Raji (cell line): ENCODE data around the gene CYP4F22.

Experiments used
- POLR2A ChIP-seq: IDR thresholded peaks from 2 replicates; pipeline ENCODE4 v1.6.1; 2011; ENCODE audit warnings: low read depth, low read length, control low read depth; ENCODE audit not compliant: insufficient read depth

CYP4F22 gene

GRCh38 chr19:15576526-15577156 is 68.3 kb downstream of the CYP4F22 start:
- no peak for TF ChIP-seq POLR2A

DNA sequence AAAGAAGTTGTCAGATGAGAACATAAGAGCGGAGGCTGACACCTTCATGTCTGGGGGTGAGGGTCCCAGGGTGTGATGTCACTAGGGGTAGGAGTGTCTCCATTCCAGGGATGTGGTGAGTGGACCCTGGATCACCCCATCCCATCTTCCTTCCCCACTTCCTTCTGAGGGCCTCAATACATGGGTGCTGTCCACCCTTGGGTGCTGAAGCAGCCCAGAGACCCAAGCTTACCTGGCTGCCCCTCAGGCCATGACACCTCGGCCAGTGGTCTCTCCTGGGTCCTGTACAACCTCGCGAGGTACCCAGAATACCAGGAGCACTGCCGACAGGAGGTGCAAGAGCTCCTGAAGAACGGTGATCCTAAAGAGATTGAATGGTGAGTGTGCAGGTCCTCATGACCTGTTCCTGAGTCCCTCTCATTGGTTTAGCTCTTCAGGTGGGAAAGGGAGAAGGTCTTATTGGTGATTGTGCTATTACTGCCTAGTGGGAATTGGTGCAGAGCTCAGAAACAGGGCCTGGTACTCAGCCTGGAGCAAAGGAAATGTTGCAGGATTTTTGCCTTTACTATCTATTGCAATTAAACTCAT is 69.0 kb downstream of the CYP4F22 start:
- TF ChIP-seq POLR2A: no peak

DNA sequence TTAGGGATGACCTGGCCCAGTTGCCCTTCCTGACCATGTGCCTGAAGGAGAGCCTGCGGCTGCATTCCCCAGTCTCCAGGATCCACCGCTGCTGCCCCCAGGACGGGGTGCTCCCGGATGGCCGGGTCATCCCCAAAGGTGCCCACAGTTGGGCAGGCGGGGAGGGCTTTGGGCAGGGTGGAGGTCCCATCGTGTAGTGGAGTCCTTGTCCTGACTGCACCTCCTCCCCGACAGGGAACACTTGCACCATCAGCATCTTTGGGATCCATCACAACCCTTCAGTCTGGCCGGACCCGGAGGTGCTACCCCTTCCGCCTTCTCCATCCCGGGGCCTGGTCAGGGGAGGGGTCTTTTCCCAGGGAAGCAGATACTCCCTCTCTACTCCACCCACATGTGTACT is 75.0 kb downstream of the CYP4F22 start:
- TF ChIP-seq POLR2A: no peak

DNA sequence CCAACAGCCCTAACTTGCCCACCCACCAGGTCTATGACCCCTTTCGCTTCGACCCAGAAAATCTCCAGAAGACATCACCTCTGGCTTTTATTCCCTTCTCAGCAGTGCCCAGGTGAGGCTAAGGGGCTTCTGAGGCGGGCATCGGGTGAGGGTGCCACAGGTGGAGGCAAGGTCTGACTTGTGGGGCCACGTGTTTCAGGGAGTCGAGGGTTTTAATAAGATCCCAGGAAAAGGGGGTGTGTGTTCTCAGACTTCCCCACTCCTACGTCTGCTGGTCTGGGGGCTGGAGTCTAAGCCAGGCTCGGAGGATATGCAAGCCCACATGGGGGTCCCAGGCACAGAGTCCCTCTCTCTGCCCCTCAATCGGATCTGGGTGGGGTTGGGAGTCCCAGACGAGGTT is 75.8 kb downstream of the CYP4F22 start:
- no peak for TF ChIP-seq POLR2A

DNA sequence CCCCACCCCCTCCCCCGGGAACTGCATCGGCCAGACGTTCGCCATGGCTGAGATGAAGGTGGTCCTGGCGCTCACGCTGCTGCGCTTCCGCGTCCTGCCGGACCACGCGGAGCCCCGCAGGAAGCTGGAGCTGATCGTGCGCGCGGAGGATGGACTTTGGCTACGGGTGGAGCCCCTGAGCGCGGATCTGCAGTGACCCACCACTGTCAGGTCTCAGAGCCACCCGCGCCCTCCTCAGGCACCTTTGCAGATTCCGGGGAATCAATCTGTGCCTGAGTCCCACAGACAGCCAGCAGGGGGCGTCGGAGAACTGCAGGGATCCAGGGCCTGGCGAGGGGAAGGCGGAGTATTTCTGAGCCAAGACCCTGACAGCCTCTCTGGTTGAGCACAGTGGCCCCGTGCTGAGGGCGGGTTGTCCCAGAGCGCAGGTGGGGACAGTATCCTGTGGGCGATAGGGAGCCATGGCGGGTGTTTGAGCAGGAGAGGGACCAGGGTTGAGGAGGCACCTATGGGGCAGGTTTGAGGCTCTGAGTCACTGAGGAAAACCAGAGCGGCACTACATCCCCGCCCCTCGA is 76.3 kb downstream of the CYP4F22 start:
- TF ChIP-seq POLR2A: no peak

GRCh38 chr19:15587663-15588062 is 79.3 kb downstream of the CYP4F22 start:
- TF ChIP-seq POLR2A: no peak

GRCh38 chr19:15588265-15588664 is 79.9 kb downstream of the CYP4F22 start:
- TF ChIP-seq POLR2A: no peak

DNA sequence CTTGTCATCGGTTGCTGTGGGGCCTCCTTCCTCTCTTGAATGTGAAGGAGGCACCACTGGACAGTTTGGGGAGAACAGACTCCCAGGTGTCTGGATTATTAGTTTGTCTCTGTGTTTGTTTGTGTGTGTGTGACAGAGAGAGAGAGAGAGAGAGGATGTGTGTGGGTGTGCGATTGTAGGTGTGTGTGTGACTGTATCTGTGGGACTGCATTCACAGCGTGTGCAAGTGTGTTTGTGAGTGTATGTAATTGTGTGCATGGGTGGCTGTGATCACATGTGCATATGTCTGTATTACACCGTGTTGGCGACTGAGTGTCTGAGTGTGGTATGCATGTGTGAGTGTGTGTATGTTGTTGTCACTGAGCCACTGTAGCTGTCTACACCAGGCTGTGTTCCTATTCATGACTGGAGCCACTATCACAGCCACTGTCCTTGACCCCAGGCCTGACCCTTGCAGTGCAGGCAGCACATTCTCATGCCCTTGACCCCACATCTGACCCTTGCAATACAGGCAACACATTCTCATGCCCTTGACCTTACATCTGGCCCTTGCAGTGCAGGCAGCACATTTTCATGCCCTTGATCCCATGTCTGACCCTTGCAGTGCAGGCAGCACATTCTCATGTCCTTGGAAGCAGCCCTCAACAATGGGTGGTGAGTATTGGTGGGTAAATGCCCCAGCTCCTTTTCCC is 81.6 kb downstream of the CYP4F22 start:
- no peak for TF ChIP-seq POLR2A

DNA sequence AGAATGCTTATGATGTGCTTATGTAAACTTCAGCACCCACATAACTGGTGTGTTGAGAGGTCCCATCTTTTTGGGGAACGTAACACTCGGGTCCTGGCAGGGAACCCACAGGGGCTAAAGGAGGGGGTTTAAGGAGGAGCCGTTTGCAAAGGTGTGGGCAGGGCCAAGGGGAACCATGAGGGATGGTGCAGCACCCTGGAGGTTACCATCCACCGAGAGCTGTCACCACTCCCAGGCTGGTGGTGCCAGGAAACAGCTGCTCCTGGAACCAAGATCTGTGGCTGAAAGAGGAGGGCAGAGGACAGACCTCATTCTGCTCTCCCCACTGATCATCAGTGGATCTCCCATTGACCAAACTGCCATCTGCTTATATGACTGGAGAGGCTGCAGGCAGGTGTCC is 83.5 kb downstream of the CYP4F22 start:
- no peak for TF ChIP-seq POLR2A

DNA sequence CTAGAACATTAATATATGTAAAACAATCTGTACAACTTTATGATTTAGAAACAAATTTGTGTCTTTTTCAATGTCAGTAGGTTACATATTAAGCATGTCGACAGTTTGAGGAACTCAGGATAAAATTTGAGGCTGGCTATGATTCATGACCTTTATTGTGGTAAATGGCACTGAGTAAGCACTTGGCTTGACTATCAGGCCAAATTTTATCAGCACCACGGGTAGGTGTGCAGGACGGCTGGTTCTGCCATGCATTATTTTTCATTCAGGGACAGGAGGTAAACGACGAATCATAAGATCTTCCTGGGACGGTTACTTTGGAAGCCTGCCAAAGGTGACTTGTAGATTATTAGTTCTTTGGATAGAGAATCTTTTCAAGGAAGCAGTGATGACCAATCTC is 86.7 kb downstream of the CYP4F22 start:
- no peak for TF ChIP-seq POLR2A
